NCI-H2196 treated with DMSO at 0.1 percent for 48 hours (cell line): ENCODE data around the gene PUS10.
A peak's percentile ranks its signal among the peaks of the same experiment; 100 is the strongest.
"Not testable (repeated sequence)": the region's sequence is repeated elsewhere in the genome, so short reads cannot be mapped to it uniquely, and the experiment has no call there.

ENCODE experiments used
- DNase-seq: peaks from one replicate; lab custom pipeline; 2025; ENCODE audit not compliant: unreplicated experiment; lab: John Stamatoyannopoulos, UW

PUS10 gene, protein sequence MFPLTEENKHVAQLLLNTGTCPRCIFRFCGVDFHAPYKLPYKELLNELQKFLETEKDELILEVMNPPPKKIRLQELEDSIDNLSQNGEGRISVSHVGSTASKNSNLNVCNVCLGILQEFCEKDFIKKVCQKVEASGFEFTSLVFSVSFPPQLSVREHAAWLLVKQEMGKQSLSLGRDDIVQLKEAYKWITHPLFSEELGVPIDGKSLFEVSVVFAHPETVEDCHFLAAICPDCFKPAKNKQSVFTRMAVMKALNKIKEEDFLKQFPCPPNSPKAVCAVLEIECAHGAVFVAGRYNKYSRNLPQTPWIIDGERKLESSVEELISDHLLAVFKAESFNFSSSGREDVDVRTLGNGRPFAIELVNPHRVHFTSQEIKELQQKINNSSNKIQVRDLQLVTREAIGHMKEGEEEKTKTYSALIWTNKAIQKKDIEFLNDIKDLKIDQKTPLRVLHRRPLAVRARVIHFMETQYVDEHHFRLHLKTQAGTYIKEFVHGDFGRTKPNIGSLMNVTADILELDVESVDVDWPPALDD

DNA sequence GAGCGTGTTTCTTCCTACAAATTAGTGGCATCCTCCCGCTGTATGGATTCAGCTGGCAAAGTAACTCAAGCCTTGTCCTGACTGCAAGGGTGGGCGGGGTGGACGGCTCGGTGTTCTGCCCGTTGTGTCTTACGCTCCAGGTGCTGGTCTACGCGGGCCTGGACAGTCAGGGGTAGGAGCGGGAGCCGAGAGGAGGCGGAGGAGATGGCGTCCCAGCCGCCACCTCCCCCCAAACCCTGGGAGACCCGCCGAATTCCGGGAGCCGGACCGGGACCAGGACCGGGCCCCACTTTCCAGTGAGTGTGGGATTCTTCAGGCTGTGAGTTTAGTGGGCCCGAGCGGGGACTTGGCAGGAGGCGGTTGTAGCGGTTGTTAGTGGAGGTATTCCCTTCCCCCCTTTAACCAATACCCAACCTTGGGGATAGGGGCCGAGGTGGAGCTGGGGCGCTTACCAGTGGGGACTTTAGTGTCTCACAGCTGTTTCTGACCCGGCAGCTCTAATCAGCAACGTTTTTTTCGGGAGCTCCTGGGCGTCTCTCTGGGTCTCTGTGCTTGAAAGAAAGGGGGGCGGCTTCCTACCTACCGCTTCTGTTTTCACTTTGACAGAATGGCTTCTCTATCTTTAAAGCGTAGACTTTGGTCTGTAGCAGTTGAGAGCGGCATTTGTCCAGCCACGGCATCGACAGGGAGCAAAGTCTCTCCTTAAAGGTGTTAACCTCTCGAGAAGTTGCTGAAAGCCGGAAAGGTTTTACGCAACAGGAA, at the start of gene PUS10, which contains the start of gene PEX13:
Gene PUS10, minus strand, starts transcription at position 700 of the 762 bp plus-strand sequence. CDS start 6,365 bp downstream, outside the sequence.
Gene PEX13, plus strand, starts transcription at position 165 of the 762 bp plus-strand sequence. Its CDS starts 40 bp downstream, at position 205.
- peak; percentile 50 for DNase-seq

DNA sequence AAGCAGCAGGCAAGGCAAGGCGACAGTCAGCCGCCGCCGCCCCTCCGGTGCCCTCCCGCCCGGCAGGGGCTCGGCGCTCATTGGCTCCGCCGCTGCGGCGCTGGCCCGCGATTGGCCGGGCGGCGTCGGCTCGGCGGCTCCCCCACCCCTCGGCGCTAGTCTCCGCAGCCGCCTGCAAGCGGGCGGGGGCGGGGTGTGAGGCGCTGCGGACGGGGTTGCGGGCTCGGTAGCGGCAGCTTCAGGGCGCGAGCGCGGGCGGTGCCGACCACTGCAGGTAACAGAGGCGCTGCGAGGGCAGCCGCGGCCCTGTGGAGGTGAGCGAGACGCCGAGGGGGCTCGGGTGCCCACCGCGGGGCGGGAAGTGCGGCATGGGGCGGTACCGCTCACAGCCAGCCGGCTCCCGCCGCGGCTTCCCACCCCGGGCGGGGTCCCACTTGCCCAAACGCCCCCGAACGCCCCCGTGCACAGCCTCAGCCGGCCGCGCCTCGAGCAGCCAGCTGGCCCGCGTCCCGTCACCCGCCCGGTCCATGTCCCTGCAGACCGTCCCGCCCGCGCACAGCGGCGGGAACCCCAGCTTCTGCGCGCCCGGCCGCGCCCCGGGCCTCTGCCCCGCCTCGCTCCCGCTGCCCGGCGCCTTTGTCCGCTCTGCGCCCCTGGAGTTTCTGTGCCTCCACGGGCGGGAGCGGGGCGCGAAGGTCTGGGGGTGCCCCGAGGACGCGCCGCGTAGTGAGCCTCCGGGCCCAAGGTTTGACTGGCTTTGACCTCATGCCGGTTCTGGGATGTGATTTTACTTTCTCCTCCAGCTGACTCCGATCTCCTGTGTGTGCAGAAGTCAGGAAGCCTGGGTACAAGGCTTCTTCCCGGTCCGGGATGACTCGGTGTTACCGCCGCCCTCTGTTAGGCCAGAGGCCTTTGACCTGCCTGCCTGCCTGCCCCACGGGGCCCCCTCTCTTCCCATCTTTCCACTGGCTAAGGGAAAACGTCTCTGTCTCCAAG, 48.0 kb upstream of the PUS10 start, which contains the start of gene SANBR:
Gene SANBR, plus strand, starts transcription at position 158 of the 996 bp plus-strand sequence. CDS start 4,480 bp downstream, outside the sequence.
- DNase-seq: peak; percentile 66

DNA sequence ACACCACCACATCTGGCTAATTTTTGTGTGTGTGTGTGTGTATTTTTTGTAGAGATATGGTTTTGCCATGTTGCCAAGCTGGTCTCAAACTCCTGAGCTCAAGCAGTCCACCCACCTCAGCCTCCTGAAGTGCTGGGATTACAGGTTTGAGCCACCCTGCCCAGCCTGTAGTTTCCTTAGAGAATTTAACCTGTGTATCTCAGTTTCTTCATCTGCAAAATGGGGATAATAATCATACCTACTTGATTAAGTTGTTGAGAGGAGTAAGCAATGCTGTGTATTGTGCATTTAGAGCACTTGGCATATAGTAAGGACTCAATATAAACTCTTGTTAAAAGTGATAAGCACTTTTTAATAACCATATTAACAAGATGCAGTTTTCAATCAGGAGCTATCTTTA, 41.3 kb upstream of the PUS10 start:
- no peak for DNase-seq

DNA sequence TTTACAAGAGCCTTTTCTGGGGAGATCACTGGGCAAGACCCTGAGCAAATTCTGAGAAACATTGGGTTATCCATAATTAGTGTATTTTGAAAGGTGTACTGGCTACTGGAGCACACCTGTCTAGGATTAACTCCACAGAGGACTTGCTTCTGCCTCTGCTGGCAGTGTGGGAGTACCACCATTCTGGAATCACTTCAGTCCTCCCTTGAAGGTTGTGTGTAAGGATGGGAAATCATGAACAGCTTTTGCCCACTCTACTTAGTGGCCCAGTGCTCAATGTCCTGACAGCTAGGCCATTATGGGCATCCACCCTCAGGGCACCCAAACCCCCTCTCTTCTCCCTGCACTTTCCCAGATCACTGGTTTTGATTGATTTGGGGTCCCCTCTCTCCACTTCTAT, 39.5 kb upstream of the PUS10 start:
- no peak for DNase-seq

DNA sequence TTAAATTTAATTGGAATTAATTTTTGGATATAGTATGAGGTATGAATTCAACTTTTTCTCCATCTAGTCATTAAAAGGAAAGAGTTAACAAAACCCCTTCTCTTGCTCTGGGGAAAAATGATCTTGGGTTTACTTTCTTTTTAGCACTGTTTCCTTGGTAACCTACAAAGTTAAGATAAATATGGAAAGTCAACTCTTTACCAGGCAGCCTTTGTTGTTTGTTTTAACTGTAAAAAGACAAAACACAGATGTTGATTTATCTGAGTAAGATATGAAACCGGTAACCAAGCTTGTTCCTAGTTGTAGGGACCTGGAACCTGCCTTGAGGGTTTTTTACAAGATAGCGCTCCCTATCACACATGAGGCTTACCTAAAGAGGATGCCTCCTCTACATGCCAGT, 37.5 kb upstream of the PUS10 start:
- no peak for DNase-seq

DNA sequence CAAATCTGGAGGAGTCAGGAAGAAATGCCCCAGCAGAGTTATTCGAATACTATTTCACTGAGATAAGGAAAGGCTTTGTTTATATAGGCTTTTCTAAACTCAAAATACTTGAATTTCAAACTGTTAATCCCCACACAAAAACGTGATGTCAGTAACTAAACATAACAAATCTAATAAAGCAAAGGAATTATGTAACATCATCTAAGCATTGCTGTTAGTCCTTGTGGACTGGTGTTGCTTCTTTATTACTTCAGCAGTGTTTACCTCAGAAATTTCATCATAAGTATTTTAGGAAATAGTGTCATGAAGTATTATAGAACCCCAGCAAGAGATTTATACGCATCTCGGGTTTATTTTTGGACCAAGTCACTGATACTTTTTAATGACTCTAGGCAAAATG, 27.9 kb upstream of the PUS10 start:
- DNase-seq: no peak

DNA sequence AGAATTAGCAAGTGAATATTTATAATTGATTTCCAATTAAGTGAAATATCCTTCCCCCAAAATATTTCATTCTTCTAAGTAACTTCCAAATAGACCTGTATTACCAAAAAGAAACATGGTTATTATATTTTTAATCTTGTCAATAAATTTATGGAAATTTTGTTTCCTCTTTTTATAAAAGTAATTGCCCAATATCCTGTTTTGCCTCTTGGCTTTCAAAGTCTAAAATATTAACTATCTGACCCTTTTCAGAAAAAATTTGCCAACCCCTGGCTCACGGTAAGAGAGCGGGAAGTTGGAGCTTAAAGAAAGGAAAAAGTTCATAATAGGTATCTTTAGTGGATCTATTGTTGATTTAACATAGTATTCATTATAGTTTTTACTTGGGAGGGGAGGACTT, 27.2 kb upstream of the PUS10 start:
- DNase-seq: no peak

DNA sequence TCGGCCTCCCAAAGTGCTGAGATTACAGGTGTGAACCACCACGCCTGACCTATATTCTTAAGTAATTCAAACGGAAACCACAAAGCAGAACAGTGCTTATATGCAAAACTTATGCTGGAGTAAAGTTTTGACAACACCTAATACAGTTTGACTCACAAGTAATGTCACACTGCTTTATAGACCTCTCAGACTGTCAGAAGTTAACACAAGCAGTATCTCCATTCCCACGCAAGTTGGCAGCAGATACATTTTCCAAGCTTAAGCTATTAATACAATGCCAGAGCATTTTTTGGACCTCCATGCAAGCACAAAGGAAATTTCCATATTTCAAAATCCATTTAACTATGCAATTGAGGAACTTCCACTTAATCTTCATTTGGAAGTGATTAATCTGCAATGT, 26.6 kb upstream of the PUS10 start:
- no peak for DNase-seq

DNA sequence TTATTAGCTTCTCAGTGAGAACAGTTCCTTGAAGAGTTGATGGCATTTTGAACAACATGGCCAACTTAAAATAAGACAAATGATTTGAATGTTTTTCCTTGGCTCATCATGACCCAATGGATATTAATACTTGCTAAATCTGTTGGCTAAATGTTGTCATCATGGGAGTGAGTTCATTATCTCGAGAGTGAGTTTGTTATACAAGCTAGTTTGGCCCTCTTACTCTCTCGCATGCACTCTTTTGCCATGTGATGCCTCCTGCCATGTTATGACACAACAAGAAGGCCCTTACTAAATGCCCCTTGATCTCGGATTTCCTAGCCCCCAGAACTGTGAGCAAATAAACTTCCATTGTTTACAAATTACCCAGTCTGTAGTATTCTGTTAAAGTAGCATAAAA, 24.8 kb upstream of the PUS10 start:
- no peak for DNase-seq

DNA sequence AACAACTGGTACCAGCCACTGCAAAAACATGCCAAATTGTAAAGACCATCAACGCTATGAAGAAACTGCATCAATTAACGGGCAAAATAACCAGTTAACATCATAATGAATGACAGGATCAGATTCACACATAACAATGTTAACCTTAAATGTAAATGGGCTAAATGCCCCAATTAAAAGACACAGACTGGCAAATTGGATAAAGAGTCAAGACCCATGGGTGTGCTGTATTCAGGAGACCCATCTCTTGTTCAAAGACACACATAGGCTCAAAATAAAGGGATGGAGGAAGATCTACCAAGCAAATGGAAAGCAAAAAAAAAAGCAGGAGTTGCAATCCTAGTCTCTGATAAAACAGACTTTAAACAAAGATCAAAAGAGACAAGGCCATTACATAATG, 18.6 kb upstream of the PUS10 start:
- DNase-seq: not testable (repeated sequence)

DNA sequence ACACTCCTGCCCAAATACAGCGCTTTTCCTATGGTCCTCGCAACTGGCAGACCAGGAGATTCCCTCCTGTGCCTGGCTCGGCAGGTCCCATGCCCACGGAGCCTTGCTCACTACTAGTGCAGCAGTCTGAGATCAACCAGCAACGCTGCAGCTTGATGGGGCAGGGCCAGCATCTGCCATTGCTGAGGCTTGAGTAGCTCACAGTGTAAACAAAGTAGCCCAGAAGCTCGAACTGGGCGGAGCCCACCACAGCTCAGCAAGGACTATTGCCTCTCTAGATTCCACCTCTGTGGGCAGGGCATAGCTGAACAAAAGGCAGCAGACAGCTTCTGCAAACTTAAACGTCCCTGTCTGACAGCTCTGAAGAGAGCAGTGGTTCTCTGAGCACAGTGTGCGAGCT, 16.5 kb upstream of the PUS10 start:
- DNase-seq: not testable (repeated sequence)

DNA sequence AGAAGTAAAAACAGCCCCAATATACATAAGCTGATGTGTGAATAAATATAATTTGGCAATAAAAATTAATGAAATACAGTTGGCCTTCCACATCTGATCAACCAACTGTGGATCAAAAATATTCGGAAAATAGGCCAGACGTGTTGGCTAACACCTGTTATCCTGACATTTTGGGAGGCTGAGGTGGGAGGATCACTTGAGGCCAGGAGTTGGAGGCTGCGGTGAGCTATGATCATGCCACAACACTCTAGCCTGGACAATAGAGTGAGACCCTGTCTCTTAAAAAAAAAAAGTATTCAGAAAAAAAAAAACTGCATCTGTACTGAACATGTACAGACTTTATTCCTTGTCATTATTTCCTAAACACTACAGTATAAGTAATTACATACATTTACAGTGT, 11.5 kb upstream of the PUS10 start:
- DNase-seq: no peak

DNA sequence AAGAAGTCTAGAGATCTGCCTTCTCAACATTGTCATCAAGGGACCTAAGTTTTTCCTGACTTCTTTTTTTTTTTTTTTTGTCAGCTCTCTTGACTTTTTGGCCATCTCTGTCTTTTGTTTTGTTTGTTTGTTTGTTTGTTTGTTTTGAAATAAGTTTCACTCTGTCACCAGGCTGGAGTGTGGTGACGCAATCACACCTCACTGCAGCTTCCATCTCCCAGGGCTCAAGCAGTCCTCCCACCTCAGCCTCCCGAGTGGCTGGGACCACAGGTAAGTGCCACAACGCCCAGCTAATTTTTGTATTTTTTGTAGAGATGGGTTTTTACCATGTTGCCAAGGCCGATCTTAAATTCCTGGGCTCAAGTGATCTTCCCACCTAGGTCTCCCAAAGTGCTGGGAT, 5.6 kb upstream of the PUS10 start:
- no peak for DNase-seq

DNA sequence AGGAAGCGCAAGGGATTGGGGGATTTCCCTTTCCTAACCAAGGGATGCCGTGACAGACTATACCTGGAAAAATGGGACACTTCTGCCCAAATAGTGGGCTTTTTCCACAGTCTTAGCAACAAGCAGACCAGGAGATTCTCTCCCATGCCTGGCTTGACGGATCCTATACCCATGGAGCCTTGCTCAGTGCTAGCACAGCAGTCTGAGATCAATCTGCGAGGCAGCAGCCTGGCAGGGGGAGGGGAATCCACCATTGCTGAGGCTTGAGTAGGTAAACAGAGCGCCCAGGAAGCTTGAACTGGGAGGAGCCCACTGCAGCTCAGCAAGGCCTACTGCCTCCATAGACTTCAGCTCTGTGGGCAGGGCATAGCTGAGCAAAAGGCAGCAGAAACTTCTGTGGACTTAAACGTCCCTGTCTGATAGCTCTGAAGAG, 3.2 kb upstream of the PUS10 start:
- DNase-seq: no peak

DNA sequence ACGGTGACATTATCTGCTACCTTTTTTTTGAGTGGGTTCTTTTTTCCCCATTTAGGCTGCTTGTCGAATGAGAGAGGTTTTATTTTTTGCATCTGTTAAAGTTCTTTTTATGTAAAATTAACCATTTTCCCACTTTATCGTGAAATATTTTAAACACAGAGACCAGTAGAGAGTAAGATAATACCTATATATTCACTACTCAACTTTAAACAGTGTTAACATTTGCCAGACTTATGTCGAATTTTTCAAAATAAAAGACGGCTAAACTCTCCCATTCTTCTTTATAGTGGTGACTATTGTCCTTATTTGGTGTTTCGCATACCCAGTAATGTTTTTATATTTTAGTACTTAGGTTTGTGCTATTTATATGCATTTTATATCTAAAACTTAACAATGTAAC, 743 bp upstream of the PUS10 start:
- no peak for DNase-seq

DNA sequence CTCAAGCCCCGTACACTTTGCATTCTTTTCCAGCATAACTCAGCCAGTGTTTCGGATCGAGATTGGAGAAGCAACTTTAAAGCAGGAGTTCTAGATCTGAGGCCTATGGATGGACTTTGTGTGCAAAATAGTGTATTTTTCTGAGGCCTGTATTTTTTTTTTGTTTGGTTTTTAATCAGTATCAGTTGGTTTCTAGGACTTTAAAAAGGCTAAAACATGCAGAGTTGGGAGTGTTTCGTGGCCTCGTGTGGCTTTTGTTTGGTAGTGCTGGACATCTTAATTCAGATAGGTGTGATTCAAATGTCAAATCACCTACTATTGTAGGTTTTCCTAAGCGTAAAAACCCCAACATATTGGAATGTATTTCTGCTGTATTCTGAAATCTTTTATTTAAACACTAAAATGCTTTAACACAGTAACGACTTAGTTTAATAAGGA, 282 bp upstream of the PUS10 start:
- DNase-seq: no peak

DNA sequence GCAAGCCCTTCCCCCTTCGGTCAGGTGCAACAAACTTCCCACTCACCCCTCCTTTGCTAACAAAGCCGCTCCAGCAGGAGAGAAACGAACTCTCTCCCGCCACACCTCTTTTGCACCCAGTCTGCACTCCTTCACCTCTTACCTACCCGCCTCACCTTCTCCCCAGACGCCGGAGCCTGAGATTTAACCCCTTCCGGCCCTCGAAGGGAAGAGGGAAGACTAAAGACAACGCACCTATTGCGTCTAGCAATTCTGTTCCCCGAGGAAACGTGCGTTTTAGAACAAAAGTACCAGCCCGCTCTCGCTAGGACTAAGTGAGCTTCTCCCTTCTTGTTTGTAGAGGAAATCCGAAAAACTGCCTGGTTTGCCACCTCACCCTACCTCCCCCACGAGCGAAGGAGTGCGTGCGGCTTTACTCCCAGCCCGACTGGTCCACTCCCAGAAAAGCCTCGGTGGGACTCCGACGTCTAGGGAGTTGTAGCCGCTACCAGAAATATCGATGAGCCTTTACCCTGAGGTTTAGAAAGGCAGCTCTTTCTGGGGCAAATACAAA, 976 bp downstream of the PUS10 start:
- DNase-seq: peak; percentile 58

DNA sequence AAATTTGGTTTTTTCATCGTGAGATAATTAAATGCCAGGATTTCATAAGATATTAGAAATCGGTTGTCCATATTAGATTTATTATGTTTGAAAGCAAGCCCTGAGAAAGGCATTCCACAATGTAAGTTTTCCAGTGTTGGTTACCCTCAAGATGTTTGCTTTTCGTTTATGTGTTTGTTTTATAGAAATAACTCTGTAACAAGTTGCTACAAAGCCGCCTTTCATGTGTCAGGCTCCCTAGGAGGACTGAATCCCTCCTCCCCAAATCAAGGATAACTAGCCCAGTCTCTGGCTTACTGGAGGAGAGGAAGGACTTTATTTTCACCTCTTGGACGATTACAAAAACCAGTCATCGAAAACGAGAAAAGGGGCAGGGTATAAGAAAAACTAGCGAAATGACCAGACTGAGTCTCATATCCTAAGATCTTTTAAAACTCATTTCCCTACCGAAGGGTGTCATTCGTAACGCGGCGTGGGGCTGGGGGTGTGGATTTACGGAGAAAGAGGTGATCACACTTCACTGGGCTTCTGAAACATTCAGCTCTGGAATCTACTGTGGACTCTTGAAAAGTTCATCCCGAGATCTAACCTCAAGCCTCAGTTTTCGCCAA, 1.6 kb downstream of the PUS10 start:
- no peak for DNase-seq

DNA sequence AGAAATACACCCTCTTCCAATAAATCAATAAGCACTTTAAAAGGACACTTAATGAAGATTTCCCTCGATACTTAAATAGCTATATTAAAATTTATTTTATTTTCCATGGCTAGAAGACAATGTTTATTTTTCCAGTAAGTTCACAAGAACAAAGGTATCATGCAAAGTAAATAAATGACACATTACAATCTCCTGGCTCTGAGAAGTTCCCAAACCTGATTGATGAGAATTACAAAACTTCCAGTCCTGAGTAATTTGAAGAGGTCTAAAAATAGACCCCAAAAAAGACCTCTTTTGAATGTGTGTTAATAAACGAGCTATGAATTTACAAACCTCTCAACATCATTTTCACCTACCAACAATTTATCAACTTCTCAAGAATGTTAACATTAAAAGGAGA, 2.1 kb downstream of the PUS10 start:
- no peak for DNase-seq

DNA sequence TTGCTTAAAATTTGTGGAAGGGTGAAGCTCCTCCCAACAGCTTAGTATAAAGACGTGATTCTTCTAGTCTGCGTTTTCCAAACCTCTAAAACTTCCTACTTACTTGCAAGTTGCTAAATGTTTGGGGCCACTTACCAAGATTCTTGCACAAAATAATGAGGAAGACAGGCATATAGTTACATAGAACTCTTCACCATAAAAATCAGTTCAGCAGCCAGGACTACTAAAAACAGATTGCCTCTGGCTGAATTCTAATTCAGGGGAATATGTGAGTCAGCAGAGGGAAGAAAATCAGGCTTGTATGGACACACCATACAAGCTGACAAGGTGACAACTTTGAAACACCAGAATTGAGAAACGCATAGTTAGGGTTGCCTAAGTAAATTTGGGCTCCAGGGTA, 3.3 kb downstream of the PUS10 start:
- DNase-seq: no peak
